ENCODE measurements around the gene PRKCQ.

DNA sequence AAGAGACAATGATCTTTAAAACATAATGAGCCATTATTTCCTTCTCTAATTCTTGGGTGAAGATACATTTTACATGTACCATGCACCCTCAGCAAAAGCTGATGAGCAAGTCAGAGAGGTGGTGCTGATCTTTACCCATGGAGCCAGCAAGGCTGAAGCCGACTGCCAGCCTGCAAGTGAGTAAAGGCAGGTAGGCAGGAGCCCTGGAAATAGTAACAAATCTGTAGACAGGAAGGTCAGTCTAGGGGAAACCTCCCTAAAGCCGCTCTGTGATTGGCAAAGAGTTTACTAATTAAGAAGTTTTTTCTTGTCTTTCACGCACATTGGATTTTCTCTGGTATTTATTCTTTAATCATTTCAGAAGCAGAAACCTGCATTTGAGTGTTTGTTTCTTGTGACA is 67.9 kb downstream of the PRKCQ start:
- TF ChIP-seq MYC (IDR thresholded peaks at IDR 0.05; ENCODE audit: low read depth, low read length) (no peak), POLR2A (IDR thresholded peaks at IDR 0.05; ENCODE audit: extremely low read depth, insufficient read length) (no peak)
- TF ChIP-seq, protein P1, sequence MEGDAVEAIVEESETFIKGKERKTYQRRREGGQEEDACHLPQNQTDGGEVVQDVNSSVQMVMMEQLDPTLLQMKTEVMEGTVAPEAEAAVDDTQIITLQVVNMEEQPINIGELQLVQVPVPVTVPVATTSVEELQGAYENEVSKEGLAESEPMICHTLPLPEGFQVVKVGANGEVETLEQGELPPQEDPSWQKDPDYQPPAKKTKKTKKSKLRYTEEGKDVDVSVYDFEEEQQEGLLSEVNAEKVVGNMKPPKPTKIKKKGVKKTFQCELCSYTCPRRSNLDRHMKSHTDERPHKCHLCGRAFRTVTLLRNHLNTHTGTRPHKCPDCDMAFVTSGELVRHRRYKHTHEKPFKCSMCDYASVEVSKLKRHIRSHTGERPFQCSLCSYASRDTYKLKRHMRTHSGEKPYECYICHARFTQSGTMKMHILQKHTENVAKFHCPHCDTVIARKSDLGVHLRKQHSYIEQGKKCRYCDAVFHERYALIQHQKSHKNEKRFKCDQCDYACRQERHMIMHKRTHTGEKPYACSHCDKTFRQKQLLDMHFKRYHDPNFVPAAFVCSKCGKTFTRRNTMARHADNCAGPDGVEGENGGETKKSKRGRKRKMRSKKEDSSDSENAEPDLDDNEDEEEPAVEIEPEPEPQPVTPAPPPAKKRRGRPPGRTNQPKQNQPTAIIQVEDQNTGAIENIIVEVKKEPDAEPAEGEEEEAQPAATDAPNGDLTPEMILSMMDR (IDR thresholded peaks at IDR 0.05; ENCODE audit: low read depth, low read length) = no peak
- TF ChIP-seq, protein P2, sequence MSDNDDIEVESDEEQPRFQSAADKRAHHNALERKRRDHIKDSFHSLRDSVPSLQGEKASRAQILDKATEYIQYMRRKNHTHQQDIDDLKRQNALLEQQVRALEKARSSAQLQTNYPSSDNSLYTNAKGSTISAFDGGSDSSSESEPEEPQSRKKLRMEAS (IDR thresholded peaks at IDR 0.05; ENCODE audit: low read depth, low read length) = no peak
